Measurements from ENCODE around the gene SIGLEC6.
A peak's percentile ranks its signal among the peaks of the same experiment; 100 is the strongest.

Gene SIGLEC6

DNA sequence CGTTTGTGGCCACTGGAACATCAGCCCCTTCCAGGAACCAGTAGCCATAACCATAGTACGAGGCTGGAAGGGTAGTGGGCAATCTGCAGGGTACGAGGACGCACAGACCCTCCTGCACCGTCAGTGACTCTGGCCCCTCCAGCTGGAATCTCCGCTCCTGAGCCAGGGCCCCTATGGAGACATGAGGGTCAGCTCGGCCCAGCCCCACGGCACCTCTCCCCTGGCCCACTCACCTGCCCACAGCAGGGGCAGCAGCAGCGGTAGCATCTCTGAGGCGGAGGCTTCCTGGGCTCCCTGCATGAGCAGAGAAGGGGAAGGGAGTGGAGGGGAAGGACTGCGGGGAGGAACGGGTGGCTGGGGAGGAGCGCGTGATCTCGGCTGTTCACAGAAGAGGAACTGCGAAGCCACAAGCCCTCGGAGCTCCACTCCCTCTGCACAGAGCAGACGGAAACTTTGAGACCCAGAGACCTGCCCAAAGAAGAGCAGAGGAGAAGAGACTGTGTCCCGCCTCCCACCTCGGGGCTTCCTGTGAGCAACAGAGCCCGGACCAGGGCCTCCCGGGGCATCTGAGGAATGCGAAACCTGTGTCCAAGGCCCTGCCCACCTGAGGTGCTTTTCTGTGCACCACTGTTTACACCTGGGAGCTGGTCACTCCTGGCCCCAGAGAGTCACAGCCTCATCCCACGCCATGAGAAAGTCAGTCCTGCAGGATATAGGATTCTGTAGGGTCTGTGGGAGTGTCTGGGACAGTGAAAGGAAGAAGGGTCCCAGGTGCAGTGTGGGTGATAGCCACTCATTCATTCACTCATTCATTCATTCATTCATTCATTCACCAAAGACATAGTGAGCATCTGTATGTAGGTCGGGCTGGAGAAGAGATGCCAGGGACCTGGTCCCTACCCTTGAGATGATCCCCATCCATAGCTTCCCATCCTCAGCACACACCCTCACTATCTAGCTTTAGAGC, at the start of gene SIGLEC6:
Gene SIGLEC6 (minus strand): TSS at position 322 of the 967 bp plus-strand sequence. CDS start 22 bp downstream, at position 300.
- DNase-seq: no peak

DNA sequence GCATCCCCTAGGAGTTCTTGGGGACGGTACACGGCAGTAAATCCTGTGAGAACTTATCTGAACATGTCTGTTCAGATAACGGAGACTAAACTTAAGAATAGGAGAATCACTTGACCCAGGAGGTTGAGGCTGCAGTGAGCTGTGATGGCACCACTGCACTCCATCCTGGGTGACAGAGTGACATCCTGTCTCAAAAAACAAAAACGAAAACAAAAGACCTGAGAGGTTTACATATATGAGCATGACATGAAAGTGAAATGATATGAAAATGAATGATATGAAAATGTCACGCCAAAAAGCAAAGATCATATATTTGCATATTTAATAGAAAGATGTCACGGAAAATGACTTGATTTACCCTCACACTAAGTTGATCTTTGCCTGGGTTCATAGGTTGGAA, 45.4 kb upstream of the SIGLEC6 start:
- no peak for DNase-seq

DNA sequence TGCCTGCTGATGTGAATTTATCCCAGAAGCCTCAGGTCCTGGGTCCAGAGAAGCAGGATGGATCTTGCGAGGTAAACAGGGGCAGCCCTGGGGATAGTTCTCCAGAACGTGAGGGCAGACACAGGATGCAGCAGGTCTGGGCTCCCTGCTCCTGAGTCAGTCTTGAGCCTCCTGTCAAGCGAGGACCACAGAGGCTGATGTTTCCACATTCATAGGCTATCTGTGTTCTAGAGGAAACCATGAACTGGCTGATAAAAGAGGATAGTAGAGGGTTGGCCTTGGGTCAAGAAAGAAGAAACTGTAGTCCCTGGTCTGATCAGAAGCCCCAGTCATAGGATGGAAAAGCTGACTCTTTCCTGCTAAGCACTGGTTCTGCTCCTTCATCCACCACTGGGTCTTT, 41.9 kb upstream of the SIGLEC6 start:
- DNase-seq: no peak

DNA sequence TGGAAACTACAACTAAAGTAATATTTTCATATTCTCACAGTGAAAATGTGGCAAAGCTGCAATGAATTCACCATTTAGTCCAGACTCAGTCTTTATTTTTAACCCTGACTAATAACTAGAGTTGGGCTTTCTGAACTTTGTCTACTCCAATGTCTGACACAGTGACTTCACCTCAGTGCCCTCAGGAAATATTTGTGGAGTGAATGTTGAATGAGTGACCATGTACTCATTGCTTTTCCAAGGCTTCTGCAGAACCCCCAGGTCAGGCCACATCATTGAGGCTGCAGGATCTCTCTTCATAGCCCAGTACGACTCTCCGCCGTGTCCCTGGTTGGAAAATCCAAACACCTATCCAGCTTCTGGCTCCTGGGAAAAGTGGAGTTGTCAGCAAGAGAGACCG, 41.4 kb upstream of the SIGLEC6 start:
- DNase-seq: no peak

DNA sequence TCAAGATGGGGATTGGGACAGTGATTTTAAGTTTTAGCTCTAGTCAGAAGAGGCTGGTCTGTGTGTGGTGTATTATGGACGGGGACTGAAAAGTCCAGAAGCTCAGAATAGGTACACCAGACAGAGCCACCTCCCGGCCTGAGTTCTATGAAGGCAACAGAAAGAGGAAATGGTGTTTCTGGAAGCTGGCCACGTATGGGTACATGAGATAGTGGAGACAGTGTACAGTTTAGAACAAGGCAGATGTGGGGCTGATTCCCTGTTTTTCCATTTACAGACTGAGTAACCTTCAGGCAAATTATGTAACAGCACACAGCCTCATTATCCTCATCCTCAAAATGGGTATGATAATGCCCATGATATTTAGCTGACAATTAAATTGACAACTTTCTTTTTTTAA, 40.9 kb upstream of the SIGLEC6 start:
- no peak for DNase-seq

DNA sequence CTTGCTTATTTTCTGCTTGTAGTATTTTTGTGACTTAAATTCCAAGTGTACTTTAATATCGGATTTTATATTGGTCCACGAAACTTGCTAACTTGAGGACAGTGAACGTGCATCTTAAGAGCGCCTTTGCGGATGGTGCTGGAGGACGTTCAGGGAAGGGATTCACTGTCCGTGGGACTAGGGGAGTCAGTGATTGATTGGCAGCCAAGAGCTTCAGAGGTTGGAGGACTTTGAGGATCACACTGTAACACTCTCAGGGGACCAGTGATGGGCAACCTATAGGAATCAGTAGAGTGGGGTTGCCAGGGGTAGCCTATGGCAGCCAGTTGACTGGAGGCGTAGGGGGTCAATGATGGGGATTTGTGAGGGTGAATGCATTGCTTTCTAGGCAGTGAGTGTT, 40.1 kb upstream of the SIGLEC6 start:
- no peak for DNase-seq

DNA sequence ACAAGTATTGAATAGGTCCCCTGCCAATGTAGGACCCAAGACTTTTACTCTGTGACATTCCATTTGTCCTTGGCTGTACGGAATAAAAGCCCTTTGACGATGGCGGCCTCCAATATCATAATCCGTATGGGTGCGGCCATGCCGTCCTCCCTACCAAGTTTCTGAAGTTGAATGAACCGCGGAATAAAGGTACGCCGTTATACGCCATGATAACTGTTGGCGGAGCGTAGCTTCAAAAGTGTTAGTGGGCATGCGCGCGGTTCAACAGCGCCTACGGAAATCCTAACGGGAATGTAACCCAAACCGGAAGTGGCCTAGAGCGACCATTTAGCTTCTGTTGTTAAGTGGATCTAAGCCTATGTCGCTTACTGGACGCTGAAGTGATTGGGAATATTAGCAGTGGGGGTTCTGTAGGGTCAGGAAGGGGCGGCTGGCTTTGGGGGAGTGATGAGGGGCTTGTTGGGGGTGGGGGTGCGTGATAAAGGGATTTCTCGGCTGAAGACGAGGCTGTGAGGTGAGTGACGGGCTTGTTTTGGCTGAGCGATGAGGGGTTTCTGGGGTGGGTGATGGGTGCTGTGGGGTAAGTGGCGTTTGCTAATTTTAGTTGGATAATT, 39.6 kb upstream of the SIGLEC6 start, which contains the start of gene ZNF175:
Gene ZNF175 (plus strand): TSS at position 322 of the 614 bp plus-strand sequence. CDS start 2,047 bp downstream, outside the sequence.
- peak; percentile 61 for DNase-seq

DNA sequence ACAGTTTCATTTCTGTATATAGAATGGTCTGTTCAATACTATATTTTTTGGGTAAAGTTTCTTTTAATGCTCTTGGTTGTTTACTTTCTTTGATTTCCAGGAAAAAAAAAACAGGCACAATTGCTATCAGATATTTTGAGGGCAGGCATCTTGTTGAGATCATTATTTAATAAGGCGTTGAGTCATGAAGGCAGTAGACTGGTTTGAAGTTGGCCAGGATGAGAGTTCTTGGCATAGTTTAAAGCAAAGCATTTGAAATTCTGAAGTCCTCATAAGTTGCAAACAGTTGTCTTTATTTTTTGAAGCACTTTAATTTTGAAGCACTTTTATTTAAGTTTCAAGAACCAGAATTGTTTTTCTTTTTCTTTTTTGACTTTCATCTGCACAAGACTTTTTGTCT, 37.0 kb upstream of the SIGLEC6 start:
- no peak for DNase-seq

DNA sequence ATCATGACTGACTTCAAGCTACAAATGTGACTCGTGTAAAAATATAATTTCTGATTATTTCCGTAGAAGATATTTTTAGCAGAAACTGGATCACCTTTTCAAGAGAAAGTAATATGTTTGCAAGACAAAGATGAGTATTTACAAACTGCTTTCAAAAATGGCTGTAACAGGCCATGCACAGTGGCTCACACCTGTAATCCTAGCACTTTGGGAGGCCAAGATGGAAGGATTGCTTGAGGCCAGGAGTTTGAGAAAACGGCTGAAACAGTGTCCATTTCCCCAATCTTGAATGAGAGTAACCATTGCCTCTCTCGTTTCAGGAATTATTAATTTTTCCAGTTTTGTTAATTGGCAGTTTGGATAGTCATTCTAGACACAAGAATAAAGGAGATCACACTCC, 36.1 kb upstream of the SIGLEC6 start:
- DNase-seq: no peak

DNA sequence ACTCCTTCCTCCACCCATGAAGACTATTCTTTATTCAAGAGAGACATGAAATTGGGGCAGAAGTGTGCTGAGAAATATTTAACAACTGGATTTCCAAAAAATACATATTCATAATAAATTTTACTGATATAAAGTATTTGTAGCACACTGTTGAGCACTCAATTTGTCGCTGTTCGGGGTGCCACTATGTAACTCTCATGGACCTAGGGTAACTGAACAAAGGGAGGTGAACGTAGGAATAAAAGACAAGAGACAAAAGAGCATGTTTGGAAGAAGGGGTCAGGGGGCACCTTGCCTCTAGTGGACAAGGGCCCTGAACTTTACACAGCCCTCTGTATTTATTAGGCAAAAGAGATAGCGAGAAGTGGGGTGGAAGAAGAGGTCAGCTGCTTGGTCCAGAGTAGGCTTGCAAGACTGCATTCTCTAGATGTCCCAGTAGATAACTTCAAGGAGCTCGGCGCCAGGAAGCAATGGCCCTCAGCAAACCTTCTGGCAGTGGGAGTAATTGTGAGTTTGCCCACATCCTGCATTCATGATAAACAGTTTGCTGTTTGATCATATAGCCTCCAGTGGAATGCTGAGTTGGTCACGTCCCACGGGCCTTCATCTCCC, 35.1 kb upstream of the SIGLEC6 start:
- DNase-seq: no peak

DNA sequence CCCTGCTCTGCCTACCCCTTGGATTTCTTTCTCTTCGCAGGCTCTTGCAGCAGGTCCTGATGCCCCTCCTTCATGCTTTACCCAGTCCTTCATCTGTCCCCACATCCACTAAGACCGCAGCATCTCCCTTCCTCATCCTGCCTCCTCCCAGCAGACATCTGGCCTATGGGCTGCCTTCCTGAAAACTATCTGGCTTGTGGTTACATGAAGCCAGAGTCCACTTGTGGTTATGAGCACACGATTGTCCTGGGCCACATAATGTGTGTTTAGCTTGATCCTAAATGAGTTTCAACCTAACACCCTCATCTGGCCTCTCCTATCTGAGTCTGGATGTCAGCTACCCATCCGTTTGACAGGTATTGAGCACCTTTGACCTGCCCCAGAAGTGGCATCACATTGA, 34.1 kb upstream of the SIGLEC6 start:
- no peak for DNase-seq

DNA sequence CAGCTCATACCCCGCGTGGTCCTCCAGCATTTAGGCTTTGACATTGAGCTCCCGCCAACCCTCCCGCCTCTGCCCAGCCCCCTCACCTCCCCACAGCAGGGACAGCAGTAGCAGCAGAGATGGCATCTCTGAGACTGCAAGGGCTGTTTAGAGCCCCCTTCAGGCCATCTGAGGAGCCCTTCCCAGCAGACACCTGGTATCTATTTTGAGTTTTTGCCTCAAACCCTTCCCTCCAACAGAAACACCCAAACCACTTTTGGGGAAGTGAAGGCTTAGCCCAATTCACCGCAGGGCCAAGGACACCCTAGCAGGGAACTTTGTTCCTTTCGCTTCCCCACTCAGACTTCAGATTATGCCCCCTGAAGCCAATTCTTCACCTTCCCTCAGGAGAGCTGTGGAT, 33.3 kb upstream of the SIGLEC6 start:
- DNase-seq: no peak

DNA sequence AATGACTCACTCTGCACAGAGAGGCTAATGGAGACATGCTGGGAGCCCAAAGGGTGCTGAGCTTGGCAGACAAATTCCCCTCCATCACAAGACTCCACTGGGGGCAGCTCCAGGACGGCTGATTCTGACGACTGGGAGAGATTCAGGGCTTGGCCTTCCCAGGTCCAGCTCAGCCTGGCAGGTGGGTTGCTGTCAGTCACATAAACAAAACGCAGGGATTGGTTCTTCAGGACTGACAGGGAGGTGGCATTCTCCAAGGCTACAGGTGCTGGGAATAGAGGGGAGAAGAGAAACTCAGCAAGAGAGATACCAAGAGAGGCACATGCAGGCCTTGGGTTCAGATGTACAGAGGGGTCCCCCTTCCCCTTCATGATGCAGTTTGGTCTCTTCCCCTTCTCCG, 28.9 kb upstream of the SIGLEC6 start:
- no peak for DNase-seq

DNA sequence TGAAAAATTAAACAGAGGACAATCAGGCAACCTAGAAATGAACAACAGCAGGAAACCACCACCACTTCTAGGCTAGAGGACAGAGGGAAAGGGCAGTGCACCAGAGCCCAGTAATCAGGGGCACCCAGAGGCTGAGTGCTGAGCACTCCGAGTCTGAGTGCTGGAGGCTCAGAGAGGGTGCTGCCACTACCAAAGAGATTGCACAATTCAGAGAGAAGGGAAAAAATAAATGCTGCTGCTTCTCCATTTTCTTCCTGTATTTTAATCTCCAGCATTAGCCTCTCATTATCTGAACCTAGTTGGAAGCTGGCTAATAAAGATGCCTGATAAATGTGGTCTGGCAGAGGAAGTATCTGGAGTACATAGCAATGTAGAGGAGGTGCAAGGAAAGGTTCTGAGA, 27.8 kb upstream of the SIGLEC6 start:
- DNase-seq: no peak

DNA sequence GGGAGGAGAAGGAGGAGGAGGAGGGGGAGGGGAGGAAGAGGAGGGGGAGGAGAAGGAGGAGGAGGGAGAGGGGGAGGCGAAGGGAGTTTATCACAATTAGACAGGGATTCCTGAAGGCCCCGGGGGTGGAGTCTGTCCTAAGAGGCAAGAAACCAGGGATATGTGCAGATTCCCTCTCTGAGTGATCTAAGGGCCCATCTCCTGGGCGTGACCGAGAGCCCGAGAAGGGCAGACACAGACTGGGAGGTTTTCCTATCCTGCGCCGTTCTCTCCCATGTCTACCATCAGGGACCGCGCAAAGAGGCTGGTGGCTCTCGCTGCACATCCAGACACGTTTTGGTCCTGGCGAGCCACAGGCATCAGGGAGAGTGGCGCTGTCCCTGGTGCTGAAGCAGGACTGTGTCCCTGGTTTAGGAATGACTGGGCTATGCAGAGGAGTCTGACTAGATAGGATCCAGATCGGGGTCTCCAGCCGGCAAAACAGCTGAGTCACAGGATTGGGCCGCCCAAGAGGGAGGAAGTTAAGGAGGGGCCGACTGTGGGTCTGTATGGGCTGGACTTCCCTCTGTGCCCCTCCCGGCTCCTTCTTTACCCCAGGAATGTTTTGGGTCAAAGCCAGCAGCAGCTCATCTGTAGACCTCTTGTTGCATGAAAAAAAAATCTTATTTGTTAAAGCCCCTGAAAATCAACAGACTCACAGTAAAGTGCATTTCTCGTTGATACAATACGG, 21.7 kb upstream of the SIGLEC6 start:
- no peak for DNase-seq

DNA sequence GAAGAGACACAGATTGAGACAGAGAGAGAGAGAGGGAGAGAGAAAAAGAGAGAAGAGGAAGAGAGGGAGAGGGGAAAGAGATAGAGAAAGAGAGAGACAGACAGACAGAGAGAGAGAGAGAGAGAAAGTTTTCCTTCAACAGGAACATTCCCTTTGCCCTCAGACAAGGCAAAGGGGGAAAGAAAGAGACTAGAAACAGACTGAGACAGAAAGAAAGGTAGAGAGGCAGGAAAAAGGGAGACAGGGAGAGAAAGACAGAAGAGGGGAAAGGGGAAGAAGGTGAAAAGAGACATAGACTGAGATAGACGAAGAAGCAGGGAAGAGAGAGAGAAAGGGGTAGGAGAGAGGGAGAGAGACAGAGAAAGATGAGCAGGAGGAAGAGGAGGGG, 21.1 kb upstream of the SIGLEC6 start:
- DNase-seq: no peak

DNA sequence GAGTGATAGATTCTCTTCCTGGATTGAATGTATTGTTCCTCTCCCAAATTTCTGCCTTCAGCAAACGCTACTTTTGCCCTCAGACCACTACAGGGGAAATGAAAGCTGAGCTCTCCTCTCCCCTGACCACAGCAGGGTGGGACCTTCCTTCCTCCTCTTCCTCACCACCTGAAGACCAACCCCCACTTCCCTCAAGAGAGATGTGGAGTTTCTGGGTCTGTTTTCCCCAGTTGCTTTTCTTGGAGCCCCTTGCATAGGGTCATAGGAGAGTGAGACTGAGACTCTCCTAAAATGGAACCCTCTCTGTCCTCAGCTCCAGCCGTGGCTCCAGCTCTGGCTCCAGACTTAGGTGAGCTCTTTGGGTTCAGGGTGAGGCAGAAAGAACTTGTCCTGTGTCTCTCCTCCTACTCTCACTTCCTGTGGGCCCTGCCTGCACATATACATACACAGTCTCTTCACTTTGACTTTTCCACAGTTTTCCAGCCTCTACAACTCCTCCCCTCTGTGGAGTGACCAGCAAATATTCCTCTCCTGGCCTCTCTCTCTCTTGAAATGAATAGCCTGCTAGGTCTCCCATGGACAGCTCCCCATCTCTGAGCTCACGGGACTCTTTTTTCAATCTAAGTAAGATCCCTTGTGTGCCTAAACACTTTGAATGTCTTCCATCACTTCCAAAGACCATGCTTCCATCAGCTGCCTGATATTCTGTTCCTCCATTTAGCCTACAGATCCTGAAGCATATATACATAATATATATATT, 20.4 kb upstream of the SIGLEC6 start:
- DNase-seq: no peak

DNA sequence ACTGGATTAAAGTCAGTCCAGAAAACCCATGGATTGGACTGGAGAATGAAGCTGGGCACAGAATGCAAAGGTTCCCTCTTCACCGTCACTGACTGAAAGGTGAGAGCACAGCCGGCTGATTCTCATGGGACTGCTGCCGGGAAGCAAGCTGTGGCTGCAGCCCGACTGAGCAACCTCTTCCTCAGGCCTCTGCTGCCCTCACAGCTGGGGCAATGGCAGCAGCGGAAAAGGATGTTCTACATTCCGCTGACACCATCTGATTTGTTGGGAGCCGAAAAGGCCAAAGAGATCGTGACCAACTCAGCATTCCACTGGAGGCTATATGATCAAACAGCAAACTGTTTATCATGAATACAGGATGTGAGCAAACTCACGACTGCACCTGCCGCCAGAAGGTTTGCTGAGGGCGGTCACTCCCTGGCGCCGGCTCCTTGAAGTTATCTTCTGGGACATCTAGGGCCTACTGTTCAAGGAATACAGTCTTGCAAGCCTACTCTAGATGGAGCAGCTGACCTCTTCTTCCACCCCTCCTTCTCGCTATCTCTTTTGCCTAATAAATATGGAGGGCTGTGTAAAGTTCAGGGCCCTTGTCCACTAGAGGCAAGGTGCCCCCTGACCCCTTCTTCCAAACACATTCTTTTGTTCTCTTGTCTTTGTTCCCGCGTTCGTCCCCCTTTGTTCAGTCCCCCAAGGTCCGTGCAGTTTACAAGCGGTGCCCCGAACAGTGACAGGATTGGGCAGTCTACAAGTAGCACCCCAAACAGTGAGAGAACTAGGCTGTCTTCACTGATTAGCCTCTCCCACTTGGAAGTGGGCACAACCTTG, 19.6 kb upstream of the SIGLEC6 start:
- DNase-seq: no peak

DNA sequence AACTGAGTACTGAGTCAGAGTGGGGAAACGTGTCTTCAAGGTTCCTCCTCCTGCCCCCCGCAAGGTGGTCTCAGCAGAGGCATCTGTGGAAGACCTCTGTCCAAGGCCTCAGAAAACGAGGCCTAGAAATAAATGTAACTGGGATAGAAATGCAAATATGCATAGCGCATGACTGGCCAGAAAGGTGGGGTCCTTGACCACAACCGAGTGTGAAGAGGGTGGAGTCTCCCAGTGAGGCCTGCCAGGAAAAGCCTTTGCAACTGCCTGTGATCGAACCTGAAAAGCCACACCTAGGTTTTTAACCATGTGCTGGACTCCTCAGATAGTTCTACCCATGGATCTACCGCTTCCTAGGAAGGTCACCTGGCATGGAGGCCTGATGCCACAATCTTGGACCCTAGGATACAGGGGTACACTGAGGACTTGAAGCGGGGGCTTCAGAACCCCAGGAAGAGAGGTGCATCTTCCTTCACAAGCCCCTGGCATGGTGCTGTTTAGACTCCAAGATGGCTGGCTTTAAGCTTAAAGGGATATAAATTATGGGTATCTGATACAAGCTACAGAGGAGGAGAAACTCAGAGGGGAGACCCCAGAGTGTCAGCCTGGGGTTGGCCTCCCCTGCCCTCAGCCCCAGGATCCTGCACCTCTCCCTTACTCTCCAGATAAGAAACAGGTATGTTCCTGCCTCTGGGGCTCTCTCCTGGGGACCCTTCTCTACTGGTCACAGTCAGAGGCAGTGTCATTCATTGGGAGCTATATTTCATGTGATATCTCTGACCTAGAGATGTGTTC, 18.3 kb upstream of the SIGLEC6 start:
- DNase-seq: no peak

DNA sequence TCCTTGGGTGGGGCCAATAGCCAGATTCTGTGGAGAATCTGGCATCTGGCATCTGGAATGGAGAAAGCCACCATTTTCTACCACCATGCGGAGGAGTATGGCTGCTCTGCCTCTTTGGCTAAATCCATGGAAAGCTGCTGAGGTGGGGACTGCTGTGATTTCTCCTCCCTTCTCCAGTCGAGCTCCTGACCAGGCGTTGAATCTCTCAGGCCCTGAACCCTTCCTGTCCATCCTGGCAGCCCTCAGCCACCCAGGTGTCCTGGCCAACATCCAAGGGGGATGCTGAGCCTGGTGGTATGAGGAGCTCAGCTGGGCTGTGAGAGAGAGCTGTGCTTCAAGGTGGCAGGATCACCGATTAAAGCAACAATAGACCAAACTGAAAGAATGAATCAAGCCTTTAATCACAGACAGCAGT, 17.4 kb upstream of the SIGLEC6 start:
- DNase-seq: no peak
